HG02840 (cell line): ENCODE data around the gene OGT.
"Not testable (repeated sequence)": the region's sequence is repeated elsewhere in the genome, so short reads cannot be mapped to it uniquely, and the experiment has no call there.

ENCODE experiments used
- ATAC-seq: cut with Tn5 transposase; IDR thresholded peaks from one replicate; pipeline ENCODE4 v1.9.1; 2021; ENCODE audit warnings: mild to moderate bottlenecking, moderate library complexity, moderate number of reproducible peaks; ENCODE audit not compliant: unreplicated experiment, low FRiP score

OGT gene

DNA sequence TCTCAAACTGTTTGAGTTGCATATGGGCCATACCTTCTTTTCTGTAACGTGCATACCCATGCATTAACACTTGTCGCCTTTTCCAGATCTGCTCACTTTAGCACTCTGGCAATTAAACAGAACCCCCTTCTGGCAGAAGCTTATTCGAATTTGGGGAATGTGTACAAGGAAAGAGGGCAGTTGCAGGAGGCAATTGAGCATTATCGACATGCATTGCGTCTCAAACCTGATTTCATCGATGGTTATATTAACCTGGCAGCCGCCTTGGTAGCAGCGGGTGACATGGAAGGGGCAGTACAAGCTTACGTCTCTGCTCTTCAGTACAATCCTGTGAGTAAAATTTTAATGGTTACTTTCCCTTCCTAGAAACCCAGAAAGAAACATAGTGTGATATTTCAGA is 4.8 kb downstream of the OGT start:
- no peak for ATAC-seq

DNA sequence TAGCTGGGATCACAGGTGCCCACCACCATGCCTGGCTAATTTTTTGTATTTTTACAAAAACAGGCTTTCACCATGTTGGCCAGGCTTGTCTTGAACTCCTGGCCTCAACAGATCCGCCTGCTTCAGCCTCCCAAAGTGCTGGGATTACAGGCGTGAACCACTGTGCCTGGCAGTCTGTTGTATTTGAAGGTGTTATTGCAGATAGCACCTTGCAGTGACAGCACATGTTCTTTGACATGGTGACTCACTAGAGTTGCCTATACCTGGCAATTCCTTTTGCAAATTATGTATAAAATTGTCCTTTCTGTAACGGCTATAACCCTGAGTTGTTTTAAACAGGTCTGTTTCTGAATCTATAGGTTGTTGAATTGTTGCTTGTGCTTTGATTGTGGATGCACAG is 7.9 kb downstream of the OGT start:
- no peak for ATAC-seq

DNA sequence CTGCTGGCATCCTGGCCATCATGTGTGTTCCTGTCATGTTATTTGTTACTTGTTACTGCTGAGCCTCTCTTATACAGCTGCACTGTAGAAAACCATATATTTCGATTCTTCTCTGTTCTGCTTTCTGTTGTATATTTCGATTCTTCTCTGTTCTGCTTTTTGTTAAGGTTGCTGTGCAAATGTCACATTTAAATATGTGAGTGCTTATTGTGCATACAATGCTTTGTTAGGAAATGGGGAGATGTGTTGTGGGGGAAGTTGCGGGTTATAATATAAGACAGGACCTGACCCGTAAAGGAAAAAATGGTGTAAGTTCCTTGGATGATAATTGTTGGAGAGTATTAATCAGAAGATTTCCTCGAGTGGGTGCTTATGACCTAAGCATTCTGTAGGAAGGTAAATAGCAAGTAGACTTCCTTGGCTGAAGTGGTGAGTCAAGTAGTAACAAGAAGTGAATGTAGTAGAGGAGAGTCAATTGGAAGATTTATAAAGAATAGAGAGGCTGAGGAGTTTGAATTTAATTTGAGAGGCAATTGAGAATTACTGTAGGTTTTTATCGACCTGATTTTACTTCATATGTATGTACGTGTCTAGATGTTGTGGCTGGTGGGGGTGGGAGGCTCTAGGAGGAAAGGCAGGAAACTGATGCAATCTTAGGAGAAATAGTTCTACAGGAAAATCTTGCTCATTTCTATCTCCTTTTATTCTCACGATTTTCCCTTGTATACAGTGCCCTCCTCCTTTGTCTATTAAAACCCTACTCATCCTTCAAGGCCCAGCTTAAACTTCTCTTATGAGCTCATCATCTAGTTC is 8.5 kb downstream of the OGT start:
- no peak for ATAC-seq

DNA sequence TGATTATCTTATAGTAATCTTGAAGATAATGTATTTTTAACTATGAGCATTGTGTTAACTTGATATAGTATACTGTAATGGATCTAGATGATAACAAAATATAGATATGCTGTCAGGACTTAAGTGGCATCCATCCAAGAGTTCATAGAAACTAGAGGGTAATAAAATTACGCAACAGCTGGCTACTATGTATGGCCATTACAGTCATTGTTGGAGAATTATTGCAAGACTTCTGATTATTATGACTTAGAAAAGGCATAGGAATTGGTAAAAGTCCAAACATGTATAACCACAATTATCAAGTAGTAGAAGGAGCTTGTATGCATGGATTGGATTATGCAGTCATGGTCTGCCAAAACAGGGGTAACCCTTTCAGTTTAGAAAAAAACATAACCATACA is 9.5 kb downstream of the OGT start:
- no peak for ATAC-seq

DNA sequence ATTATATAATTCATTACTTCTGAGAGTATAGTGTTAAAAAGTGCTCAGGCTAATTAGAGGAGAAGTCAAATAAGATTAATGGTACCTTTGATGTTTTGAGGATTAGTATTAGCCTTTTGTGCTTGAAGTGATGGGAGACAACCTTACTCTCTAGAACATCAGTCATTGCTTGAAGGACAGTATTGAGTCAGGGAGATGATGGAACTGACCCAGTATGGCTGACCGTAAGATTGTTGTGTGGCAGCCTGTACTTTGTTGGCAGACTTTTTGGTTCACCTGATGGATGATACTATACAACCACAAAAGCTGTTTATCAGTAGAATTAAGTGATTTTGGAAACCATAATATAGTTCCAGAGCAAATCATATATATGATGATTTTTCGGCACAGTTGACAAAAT is 9.9 kb downstream of the OGT start:
- no peak for ATAC-seq

DNA sequence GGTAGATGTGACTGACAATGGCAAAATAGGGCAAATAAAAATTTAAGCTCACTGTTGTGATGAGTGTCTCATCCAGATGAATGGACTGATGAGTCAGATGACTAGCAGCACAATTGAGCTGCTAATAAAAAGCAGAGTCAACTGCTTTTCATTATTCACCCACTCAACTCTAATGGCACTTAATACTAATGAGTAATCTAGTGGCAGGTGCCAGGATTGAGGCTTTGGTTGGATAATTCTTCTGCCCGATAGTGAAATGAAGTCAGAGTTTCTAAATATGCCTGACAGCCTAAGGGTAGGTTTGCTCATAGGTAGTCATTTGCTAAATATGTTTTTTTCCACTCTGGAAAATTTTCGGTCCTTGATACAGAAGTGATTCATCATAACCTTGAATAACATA is 10.4 kb downstream of the OGT start:
- no peak for ATAC-seq

DNA sequence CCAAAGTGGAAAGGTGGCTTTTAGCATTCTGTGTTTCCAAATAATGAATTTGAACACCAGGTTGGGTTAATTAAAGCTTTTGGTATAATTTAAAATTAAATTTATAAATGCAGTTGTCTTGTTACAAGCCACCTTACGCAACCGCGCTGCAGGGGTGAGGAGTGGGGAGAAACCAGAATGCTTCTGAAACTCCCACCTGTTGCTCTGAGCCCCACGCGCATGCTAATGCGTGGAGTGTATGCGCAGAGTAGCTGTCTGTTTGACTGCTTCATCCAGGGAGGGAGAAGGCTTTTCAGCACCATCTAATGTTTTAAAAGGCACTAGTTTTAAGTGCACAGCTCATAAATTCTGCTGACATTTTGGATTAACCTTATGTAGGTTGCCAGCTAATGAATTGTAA is 12.5 kb downstream of the OGT start:
- ATAC-seq = no peak

DNA sequence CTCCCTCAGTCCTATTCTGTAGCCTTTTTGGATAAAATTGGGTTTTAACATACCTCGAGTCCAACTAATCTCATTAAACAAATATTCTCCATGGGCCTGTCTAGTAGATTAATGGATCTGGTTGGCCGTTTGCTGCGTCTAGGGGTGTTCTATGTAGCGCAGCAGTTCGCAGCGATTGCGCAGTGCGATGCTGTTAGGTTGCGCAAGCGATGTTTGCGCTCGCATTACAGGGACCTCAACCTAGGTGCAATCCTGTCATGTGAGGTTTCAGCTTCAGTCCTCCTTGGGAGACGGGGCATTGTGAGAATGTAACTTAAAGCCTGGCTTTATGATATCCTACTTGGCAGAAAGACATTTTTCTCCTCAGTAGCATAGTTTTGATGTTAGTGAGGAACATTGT is 14.0 kb downstream of the OGT start:
- no peak for ATAC-seq

DNA sequence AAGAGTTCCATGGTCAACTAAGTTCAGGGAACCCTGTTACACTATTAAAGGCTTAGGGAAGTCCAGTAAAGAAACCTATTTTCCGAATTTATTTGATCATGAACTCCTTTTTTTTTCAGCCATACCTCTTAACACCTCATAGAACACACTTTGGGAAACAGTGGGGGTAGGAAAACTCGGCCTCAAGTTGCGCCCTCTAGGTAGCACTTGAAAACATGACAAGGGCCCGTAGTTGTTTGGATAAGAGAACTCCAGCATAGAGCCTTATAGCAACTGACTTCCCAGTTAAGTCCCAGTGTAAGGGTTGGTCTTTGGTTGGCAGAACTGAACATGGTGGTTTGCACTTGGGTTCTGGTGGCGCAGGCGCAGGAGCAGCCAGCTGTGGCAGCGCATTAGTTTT is 14.4 kb downstream of the OGT start:
- ATAC-seq = no peak

DNA sequence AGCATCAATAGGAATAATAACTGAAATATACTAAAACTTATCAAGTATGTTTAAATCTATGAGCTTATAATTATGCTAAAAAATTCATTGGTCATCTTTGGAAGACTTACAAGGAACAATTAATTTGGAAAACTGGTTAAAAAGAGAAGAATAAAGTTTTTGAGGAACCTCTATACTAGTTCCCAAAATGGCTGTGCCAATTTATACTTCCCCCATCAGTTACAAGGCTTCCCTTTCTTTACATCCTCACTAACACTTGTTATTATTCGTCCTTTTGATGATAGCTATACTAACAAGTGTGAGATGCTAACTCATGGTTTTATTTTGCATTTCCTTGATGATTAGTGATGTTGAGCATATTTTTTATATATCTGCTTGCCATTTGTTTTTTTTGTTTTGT is 17.1 kb downstream of the OGT start:
- no peak for ATAC-seq

DNA sequence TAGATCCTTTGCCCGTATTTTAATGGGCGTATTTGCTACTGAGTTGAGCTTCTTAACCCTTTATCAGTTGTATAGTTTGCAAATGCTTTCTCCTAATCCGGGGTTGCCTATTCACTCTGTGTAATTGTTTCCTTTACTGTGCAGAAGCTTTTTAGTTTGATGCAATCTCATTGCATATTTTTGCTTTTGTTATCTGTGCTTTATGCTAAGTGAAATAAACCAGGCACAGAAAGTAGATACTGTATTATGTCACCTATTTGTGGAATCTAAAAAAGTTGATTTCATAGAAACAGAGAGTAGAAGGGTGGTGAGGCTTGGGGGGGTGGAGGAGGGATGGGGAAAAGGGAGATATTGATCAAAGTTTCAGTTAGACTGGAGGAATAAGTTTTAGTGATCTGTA is 17.7 kb downstream of the OGT start:
- ATAC-seq = no peak

DNA sequence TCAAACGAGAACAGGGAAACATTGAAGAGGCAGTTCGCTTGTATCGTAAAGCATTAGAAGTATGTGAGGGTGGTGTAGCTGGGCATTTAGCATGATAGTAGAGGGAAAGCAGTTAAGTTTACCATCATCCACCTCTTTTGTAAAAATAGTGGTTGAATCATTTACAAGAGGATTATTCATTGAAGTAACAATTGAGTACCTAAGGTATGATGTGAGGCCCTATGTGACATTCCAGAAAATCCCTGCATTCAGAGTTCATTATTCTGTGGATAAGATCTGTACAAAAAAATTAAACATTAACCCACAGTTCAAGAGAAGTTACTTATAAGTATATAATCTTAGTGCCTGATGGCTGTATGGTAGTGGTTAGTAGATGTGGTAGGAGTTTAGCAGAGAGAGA is 23.1 kb downstream of the OGT start:
- no peak for ATAC-seq

DNA sequence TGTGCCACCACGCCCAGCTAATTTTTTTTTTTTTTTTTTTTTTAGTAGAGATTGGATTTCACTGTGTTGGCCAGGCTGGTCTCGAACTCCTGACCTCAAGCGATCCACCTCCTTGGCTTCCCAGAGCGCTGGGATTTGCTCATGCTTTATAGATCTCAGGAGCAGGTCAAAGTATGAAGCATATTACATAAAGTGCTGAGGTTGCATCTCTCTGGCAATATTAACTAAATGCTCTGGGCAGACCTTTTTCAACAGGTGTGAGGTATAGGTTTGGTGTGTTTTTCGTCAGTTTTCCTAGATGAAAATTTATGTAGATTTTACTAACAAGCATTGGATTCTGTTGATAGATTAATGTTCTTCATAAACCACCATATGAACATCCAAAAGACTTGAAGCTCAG is 26.0 kb downstream of the OGT start:
- no peak for ATAC-seq

DNA sequence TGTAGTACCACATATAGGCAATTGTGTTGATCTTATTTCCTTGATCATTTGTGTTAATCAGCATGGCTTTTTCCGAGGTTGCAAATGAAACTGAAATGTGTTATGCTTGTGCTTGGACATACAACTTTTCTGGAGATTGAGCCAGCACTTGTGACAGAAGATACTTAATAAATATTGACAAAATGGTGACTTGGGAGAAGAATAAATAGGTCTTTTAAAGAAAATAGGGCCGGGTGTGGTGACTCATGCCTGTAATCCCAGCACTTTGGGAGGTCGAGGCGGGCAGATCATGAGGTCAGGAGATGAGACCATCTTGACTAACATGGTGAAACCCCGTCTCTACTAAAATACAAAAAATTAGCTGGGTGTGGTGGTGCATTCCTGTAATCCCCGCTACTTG is 26.9 kb downstream of the OGT start:
- not testable (repeated sequence) for ATAC-seq

DNA sequence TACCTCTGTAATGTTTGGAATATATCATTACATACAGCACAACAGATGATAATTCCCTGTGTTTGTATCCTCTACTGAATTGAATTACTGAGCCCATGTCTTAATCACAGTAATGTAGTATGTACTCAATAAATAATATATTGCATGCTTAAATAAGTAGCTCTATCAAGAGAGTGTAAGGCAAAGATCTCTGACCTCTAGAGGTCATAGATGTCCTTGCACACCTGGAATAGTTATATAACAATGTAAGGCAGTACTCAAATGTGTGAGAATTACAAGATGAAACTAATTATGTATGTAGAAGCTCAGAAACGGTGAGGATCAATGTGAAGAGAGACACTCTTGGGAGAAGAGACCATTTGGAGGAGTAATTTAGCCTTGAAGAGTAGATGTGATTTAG is 31.0 kb downstream of the OGT start:
- ATAC-seq = no peak

DNA sequence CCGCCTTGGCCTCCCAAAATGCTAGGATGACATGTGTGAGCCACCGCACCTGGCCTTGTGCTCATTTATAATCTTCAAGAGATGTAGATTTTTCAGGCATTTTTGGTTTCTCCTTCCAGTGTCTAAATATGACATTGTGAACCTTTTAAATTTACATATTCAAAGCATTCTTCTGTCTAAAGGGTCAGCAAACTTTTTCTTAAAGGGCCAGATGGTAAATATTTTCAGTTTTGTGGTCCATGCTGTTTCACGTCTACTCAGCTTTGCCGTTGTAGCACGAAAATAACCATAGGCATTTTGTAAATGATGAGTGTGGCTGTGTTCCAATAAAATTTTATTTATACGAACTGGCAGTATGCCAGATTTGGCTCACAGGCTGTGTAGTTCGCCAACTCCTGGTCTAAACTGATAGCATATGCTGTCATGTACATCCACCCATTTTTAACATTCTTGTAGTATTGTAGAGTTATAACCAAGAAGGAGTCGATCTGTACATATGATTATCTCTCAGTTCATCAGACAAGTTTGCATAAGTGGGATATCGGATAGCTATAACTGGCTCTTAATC is 32.7 kb downstream of the OGT start:
- ATAC-seq = no peak

DNA sequence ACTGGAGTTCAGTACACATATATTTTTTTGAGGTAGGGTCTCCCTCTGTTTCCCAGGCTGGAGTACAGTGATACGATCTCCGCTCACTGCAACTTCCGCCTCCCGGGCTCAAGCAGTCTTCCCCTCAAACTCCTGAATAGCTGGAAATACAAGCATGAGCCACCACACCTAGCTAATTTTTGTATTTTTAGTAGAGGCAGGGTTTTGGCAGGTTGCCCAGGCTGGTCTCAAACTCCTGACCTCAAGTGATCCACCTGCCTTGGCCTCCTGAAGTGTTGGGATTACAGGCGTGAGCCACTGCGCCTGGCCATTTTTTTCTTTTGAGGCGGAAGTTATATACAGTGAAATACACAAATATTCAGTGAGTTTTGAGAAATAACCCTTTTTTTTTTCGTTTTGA is 38.5 kb downstream of the OGT start:
- not testable (repeated sequence) for ATAC-seq

DNA sequence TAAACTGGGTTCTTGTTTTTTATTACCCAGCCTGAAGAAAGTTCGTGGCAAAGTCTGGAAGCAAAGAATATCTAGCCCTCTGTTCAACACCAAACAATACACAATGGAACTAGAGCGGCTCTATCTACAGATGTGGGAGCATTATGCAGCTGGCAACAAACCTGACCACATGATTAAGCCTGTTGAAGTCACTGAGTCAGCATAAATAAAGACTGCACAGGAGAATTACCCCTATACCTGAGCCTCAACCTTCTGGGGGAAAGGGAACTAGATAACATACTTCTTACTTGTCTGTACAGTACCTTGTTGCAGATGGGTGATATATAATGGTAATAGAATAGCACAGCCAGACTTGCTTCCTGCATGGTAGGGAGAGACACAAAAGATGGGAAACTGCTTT is 40.7 kb downstream of the OGT start:
- ATAC-seq = no peak

DNA sequence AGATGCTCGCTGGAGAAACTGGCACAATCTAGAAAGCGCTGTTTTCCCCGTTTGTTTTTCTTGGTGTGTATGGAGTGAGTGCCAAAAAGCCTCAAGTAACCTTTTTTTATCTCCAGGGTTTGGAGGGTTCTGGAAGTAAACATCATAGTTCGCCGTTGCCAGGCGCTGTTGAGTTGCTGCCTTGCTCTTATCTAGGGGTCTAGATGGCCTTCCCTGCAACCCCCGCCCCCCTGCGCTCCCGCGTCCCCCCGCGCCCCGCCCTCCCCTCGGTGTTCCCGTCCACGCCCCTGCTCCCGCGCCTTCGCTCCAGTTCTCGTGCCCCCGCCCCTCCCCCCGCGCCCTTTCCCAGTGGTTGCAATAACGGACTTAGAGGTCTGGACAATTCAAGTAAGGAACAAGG is 44.8 kb downstream of the OGT start:
- no peak for ATAC-seq

DNA sequence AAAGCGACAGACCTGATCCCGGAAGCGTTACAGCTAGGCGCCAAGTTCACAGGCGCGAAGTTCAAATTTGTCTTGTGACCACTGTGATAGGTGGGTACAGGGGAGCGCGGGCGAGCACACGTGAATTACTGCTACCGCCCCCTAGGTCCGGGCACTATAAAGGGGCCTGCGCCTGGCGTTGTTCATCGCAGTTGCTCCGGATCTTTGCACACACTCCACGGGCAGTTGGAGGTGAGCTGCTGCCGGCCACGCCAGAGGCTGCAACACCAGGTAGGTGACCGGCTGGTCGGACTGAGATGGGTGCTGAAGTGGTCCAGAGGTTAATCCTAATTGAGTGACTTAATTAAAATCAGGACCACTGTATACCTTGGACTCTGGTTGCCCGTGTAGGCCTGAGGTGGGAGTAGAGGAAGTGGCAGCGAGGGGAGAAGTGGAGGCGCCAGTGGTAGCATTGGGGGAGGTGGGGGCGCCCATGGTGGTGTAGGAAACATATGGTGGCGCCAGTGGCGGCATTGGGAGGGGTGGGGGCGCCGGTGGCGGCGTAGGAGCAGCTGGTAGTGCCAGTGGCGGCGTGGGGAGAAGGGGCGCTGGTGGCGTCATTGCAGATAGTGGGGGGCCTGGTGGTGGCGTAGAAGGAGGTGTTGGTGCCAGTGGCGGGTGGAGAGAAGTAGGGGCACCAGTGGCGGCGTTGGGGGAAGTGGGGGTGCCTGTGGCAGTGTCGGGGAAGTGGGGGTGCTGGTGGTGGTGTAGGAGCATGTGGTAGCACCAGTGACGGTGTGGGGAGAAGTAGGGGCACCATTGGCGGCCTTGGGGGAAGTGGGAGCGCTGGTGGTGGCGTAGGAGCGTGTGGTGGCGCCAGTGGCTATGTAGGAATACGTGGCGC is 45.6 kb downstream of the OGT start, which contains the start of gene GCNA:
GCNA (plus strand) TSS at position 185 of the 883 bp plus-strand sequence. CDS start 2,385 bp downstream, outside the sequence.
- ATAC-seq = no peak
